Fibroblast of skin of right quadriceps (primary cell): ENCODE data around the gene CHMP5.

ENCODE experiments used
- DNase-seq: peaks from one replicate; pipeline ENCODE4 v3.0.0-alpha.2; 2013

The CHMP5 gene

DNA sequence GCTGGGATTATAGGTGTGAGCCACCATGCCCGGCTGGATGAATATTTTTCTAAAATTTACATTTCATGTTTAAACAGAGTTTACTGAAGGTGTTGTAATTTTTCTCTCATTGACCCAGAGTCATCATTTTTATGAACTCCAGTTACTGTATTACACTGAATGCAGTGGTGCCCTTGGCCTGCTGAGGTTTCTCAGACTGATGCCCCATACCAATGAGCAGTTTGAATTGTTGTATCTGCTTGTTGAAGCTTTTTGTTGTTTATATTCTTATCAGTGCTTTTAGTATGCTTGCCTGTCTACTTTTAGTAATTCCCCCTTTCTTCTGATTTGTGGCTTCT lies 55.4 kb downstream of the CHMP5 start:
- no peak for DNase-seq

DNA sequence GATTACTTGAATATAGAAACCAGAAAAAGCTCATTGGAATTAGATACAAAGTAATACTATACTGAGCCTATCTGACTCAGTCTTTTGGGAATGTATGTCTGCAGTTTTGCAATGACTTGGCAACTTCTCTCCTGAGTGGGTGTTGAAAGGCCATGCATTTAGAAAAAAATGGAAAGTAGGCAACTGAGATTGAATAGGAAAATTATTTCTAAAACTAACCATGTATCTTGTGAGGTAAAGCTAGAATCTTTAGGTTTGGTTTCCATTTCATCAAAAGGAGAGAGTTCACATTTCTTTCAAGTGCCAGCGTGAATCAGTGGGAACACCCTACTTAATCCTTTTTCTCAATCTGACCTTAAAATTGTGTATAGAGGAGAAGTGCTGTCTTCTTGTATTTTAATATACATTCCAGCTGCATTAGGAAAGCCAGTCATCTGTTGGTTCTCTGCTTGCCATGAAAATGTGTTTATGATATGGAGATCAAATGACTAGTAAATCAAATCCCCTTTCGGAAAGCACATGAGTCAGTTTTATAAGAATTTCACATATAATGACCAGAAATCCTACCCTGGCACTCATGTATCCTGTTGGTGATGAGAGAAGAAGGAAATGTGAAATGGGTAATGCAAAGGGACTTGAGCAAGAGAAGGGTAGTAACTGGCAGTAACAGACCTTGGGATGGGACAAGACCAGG lies 55.9 kb downstream of the CHMP5 start:
- DNase-seq = peak; percentile 96

GRCh38 chr9:33329117-33329563 lies 64.3 kb downstream of the CHMP5 start:
- DNase-seq = peak; percentile 77

DNA sequence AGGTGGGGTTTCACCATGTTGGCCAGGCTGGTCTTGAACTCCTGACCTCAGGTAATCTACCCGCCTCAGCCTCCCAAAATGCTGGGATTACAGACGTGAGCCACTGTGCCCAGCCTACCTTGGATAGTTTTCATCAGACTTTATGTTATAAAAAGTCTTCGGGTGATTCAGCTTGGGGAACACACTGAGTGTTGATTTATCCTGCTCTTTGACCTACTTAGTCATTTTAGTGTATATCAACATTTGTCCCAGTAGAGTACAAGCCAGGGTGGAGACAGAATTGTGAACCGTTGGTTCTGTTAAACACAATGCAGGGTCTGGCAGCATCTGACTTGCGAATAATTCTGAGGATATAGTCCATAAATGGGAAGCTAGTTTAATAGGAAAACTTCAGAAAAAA lies 65.1 kb downstream of the CHMP5 start:
- peak; percentile 62 for DNase-seq

- DNase-seq = peak; percentile 56
Observed at GRCh38 chr9:33331377-33331891, 66.6 kb downstream of the CHMP5 start.
